Stimulated activated CD8-positive, alpha-beta memory T cell treated with anti-CD3 and anti-CD28 coated beads, Interleukin-4, amount 100 ng/mL, for 1 hour (primary cell): ENCODE measurements around the gene GUCY2D.
"Not testable (repeated sequence)": the region's sequence is repeated elsewhere in the genome, so short reads cannot be mapped to it uniquely, and the experiment has no call there.

Experiments
- DNase-seq, 2 donors: peaks; one replicate each; pipeline ENCODE4 v3.0.0-alpha.2; 2020; ENCODE audit warnings: low read depth in 2 of 2, low spot score in 1 of 2

Gene GUCY2D

GRCh38 chr17:8015957-8016631 lies 13.7 kb downstream of the GUCY2D start:
- no peak for DNase-seq

GRCh38 chr17:8016632-8017424 lies 14.4 kb downstream of the GUCY2D start:
- DNase-seq = no peak

- no peak for DNase-seq
These were observed 16.0 kb downstream of the GUCY2D start for GRCh38 chr17:8018436-8018835.

- DNase-seq = no peak
These were observed 16.8 kb downstream of the GUCY2D start for GRCh38 chr17:8019166-8019565.

GRCh38 chr17:8019665-8020650 lies 17.5 kb downstream of the GUCY2D start:
- DNase-seq = no peak

GRCh38 chr17:8020776-8021564 lies 18.6 kb downstream of the GUCY2D start:
- DNase-seq = no peak

- no peak for DNase-seq
These were observed 19.3 kb downstream of the GUCY2D start for GRCh38 chr17:8021565-8022359.

- no peak for DNase-seq
These were observed 20.1 kb downstream of the GUCY2D start for GRCh38 chr17:8022360-8023003.

GRCh38 chr17:8024161-8024560 lies 21.7 kb downstream of the GUCY2D start:
- DNase-seq = not testable (repeated sequence)

- no peak for DNase-seq
These were observed 22.9 kb downstream of the GUCY2D start for GRCh38 chr17:8025176-8025911.

- no peak for DNase-seq
These were observed 26.7 kb downstream of the GUCY2D start for GRCh38 chr17:8029121-8029520.

GRCh38 chr17:8031261-8031661 lies 28.8 kb downstream of the GUCY2D start:
- DNase-seq = no peak

- no peak for DNase-seq
These were observed 29.5 kb downstream of the GUCY2D start for GRCh38 chr17:8031950-8032349.

- DNase-seq = no peak
These were observed 30.0 kb downstream of the GUCY2D start for GRCh38 chr17:8032442-8032841.

GRCh38 chr17:8038954-8039610 lies 36.7 kb downstream of the GUCY2D start, which contains the start of gene ALOX15B:
Gene ALOX15B, plus strand, starts transcription at chr17:8039059. Its CDS starts 97 bp downstream, at chr17:8039156.
- DNase-seq = no peak

GRCh38 chr17:8039611-8040168 lies 37.3 kb downstream of the GUCY2D start:
- no peak for DNase-seq

- no peak for DNase-seq
These were observed 39.0 kb downstream of the GUCY2D start for GRCh38 chr17:8041249-8041928.
